OCI-LY7 (cell line): ENCODE measurements around the gene PPM1M. TPM values are rescaled to one million over a fixed set of nuclear protein-coding genes. Genes with fewer than 3 reads are reported as not detected.

Source experiments
- BruUV-seq: library from RNA; stranded (reverse); fragments of 400-500 nt; replicated peaks from 2 replicates; lab custom pipeline; 2021; lab: Mats Ljungman, UMichigan
- CTCF ChIA-PET: fragments of 300-600 bp; sonication (Branson Sonifier 250); formaldehyde crosslinking; loops from one replicate; lab custom pipeline; 2022; ENCODE audit warnings: antibody characterized with exemption; ENCODE audit not compliant: unreplicated experiment; lab: Charles Lee
- POLR2A ChIA-PET: fragments of 300-600 bp; sonication (Branson Sonifier 250); formaldehyde crosslinking; loops from one replicate; lab custom pipeline; 2022; ENCODE audit warnings: antibody characterized with exemption; lab: Charles Lee
- DNase-seq: peaks from one replicate; pipeline ENCODE4 v3.0.0-alpha.2; 2015; ENCODE audit warnings: low spot score
- H2AFZ ChIP-seq: fragments of 200-600 bp; sonication (generic), shearing (Covaris generic); 2 replicates; pipeline ENCODE4 v1.6.1; 2014; ENCODE audit warnings: mild to moderate bottlenecking, antibody characterized with exemption, low read length, moderate library complexity
- H3K27ac ChIP-seq: fragments of 200-600 bp; sonication (generic); 2 replicates; pipeline ENCODE4 v1.5.1; 2014; ENCODE audit warnings: mixed run types, low read depth, mild to moderate bottlenecking, moderate library complexity, low read length, inconsistent platforms; ENCODE audit not compliant: poor library complexity, severe bottlenecking
- H3K36me3 ChIP-seq: fragments of 200-600 bp; sonication (generic); 2 replicates; pipeline ENCODE4 v1.6.1; 2014; ENCODE audit warnings: mild to moderate bottlenecking, antibody characterized with exemption, low read length, moderate library complexity, mixed read lengths; ENCODE audit not compliant: insufficient read depth
- H3K4me1 ChIP-seq: fragments of 200-600 bp; sonication (generic); 2 replicates; pipeline ENCODE4 v1.5.1; 2014; ENCODE audit warnings: mild to moderate bottlenecking, low read length; ENCODE audit not compliant: insufficient read depth, poor library complexity, severe bottlenecking
- H3K4me2 ChIP-seq: fragments of 200-600 bp; sonication (generic); 2 replicates; pipeline ENCODE4 v1.6.1; 2014; ENCODE audit warnings: mild to moderate bottlenecking, low read length
- H3K4me3 ChIP-seq: fragments of 200-600 bp; sonication (generic); 2 replicates; pipeline ENCODE4 v1.5.1; 2014; ENCODE audit warnings: mild to moderate bottlenecking, low read depth, low read length; ENCODE audit not compliant: poor library complexity, severe bottlenecking
- H3K79me2 ChIP-seq: fragments of 200-600 bp; sonication (generic); 2 replicates; pipeline ENCODE4 v1.6.1; 2016; ENCODE audit warnings: low read depth, mild to moderate bottlenecking, low read length, moderate library complexity, mixed read lengths; ENCODE audit not compliant: insufficient read depth
- H3K9me2 ChIP-seq: fragments of 200-600 bp; sonication (generic); 2 replicates; pipeline ENCODE4 v1.6.1; 2016; ENCODE audit warnings: mild to moderate bottlenecking, low read length, mixed read lengths; ENCODE audit not compliant: insufficient read depth
- H3K9me3 ChIP-seq: fragments of 200-600 bp; sonication (generic); 2 replicates; pipeline ENCODE4 v1.6.1; 2014; ENCODE audit warnings: mild to moderate bottlenecking, mixed run types, low read length, mixed read lengths
- H4K20me1 ChIP-seq: fragments of 200-600 bp; sonication (generic); 2 replicates; pipeline ENCODE4 v1.6.1; 2014; ENCODE audit warnings: mild to moderate bottlenecking, antibody characterized with exemption, low read length, moderate library complexity, mixed read lengths; ENCODE audit not compliant: insufficient read depth
- EZH2phosphoT487 ChIP-seq: fragments of 200-600 bp; sonication (generic); IDR thresholded peaks from 2 replicates; pipeline ENCODE4 v1.6.1; 2018; ENCODE audit warnings: low read depth, borderline replicate concordance, mild to moderate bottlenecking, mixed run types, antibody characterized with exemption, low read length, moderate library complexity, mixed read lengths
- intact Hi-C: fragments of 100-400 bp; cut with micrococcal nuclease; formaldehyde crosslinking; loops from one replicate; pipeline ENCODE4 v1.10.0; 2022; ENCODE audit not compliant: unreplicated experiment
- total RNA-seq, 2 experiments: library from RNA; depleted of rRNA in 1 of 2; stranded (reverse); fragments of >200 nt in 1 of 2; shearing (Covaris generic) in 1 of 2; gene quantifications; 2 replicates each; pipeline ENCODE4 v1.2.3, GENCODE V29; 2014 to 2022
- TF ChIP-seq, protein P1 (sequence below): fragments of 200-600 bp; sonication (generic); conservative IDR thresholded peaks from 2 replicates; pipeline ENCODE4 v1.5.1; 2014; ENCODE audit warnings: mild to moderate bottlenecking, antibody characterized with exemption, low read length, moderate library complexity, mixed read lengths

The PPM1M gene
- total RNA-seq, 2 experiments from 2014 or later: 4.4 to 15.6 TPM

DNA sequence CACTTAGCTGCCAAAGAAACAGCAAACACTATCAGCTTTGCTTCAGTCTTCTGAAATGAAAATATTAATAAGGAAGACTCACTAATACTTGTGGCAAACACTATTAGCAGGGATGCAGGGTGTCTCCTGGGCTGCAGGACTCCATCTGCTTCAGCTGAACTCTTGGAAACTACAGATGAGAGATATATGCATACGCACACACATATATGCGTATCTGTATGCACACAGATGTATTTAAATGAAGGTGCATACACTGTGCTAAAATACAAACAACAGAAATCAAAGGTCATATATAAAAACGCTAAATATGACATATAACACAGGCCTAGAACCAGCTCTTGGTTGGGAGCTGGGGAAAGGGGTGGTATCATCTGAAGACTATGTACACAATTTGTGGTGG, 10.6 kb downstream of the PPM1M start:
- Histone ChIP-seq H3K27ac (no peak overlapping the region), H3K9me2 (no peaks in the 10 kb centered on the region), H3K79me2 (peaks cover 4% of the 10 kb centered on the region; the same call in 1 of the 2 replicates), H4K20me1 (no peaks in the 10 kb centered on the region), H2AFZ (no peak overlapping the region), H3K36me3 (peaks cover 96% of the 10 kb centered on the region), H3K9me3 (no peaks in the 10 kb centered on the region), H3K4me1 (peaks cover 23% of the 10 kb centered on the region), H3K4me3 (no peak overlapping the region), H3K4me2 (no peak overlapping the region)
- intact Hi-C loops: no loop called here
- TF ChIP-seq EZH2phosphoT487: no peak
- TF ChIP-seq, protein P1, sequence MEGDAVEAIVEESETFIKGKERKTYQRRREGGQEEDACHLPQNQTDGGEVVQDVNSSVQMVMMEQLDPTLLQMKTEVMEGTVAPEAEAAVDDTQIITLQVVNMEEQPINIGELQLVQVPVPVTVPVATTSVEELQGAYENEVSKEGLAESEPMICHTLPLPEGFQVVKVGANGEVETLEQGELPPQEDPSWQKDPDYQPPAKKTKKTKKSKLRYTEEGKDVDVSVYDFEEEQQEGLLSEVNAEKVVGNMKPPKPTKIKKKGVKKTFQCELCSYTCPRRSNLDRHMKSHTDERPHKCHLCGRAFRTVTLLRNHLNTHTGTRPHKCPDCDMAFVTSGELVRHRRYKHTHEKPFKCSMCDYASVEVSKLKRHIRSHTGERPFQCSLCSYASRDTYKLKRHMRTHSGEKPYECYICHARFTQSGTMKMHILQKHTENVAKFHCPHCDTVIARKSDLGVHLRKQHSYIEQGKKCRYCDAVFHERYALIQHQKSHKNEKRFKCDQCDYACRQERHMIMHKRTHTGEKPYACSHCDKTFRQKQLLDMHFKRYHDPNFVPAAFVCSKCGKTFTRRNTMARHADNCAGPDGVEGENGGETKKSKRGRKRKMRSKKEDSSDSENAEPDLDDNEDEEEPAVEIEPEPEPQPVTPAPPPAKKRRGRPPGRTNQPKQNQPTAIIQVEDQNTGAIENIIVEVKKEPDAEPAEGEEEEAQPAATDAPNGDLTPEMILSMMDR: no peak
- no peak for DNase-seq
- ChIA-PET CTCF (no interaction called here), POLR2A (interaction anchor here (1.3 kb wide), 1 partner anchor 31 kb away, joined by 3 read pairs; the partner anchor contains the start of gene TLR9)
- BruUV-seq: no TSS peak

- Histone ChIP-seq H3K4me3 (no peak overlapping the region), H4K20me1 (no peaks in the 10 kb centered on the region), H3K4me2 (no peak overlapping the region), H2AFZ (no peak overlapping the region), H3K36me3 (peaks cover 96% of the 10 kb centered on the region), H3K79me2 (peaks cover 8% of the 10 kb centered on the region; the same call in 1 of the 2 replicates), H3K27ac (no peak overlapping the region), H3K4me1 (peaks cover 23% of the 10 kb centered on the region), H3K9me3 (no peaks in the 10 kb centered on the region), H3K9me2 (no peaks in the 10 kb centered on the region)
- ChIA-PET POLR2A (interaction anchor here (1.3 kb wide), 1 partner anchor 31 kb away, joined by 3 read pairs; the partner anchor contains the start of gene TLR9), CTCF (no interaction called here)
- TF ChIP-seq, protein P1: no peak
- no peak for TF ChIP-seq EZH2phosphoT487
- no peak for DNase-seq
- intact Hi-C loops: no loop called here
- no TSS peak for BruUV-seq
Measured at GRCh38 chr3:52256622-52257021, 11.1 kb downstream of the PPM1M start.

- H3K4me1 ChIP-seq: peaks cover 17% of the 10 kb centered on the region
- H4K20me1 ChIP-seq: no peaks in the 10 kb centered on the region
- no peak overlapping the region for H2AFZ ChIP-seq
- no TSS peak for BruUV-seq
- H3K4me3 ChIP-seq: no peak overlapping the region
- ChIA-PET POLR2A (no interaction called here), CTCF (no interaction called here)
- H3K9me2 ChIP-seq: no peaks in the 10 kb centered on the region
- intact Hi-C loops: no loop called here
- H3K79me2 ChIP-seq: peaks cover 13% of the 10 kb centered on the region; the same call in 1 of the 2 replicates
- no peaks in the 10 kb centered on the region for H3K9me3 ChIP-seq
- TF ChIP-seq, protein P1: no peak
- TF ChIP-seq EZH2phosphoT487: no peak
- DNase-seq: no peak
- no peak overlapping the region for H3K27ac ChIP-seq
- no peak overlapping the region for H3K4me2 ChIP-seq
- H3K36me3 ChIP-seq: peaks cover 96% of the 10 kb centered on the region
Measured at GRCh38 chr3:52257911-52258310, 12.4 kb downstream of the PPM1M start.
